HG03159 (cell line): ENCODE data around the gene LZTS2.

Source experiments
- ATAC-seq: cut with Tn5 transposase; IDR thresholded peaks from one replicate; pipeline ENCODE4 v1.9.1; 2021; ENCODE audit warnings: mild to moderate bottlenecking, moderate library complexity; ENCODE audit not compliant: unreplicated experiment

The LZTS2 gene

DNA sequence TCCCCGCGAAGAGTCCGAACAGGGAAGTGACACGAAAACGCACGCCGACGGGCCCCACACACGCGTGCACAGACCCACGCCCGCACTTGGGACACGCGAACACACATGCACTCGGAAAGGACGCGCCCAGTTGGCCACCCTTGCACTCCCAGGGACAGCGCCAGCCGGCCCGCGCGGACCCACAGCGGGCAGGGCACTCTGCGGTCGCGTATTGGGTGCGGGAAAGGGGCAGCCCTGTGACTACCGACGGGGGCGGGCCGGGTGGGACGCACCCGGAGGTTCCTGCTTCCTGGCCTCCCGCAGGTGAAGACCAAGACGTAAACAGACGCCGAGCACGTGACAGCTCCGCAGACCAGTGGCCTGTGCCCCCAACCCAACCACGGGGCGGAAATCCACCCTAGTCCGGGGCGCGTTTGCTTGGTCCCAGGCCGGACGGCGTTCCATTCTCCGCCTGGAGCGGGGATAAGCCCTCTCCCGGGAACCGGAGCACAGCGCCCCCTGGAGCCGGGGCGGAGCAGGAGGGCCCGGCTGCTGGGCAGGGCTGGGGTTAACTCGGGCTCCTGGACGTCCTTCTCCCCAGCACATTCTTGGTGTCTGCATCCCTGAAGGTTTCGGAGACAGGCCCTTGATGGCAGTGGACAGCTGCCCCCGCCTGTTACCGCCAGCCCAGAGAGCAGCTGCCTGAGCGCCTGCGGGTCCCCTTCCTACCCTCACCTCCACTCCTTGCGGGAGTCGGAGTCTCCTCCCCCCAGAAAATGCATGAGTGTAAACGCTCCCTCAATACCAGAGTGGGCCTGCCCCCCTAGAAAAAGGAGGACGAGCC, 2.0 kb upstream of the LZTS2 start:
- peak; percentile 32 for ATAC-seq

GRCh38 chr10:100998183-100998990, 1.2 kb upstream of the LZTS2 start:
- no peak for ATAC-seq

DNA sequence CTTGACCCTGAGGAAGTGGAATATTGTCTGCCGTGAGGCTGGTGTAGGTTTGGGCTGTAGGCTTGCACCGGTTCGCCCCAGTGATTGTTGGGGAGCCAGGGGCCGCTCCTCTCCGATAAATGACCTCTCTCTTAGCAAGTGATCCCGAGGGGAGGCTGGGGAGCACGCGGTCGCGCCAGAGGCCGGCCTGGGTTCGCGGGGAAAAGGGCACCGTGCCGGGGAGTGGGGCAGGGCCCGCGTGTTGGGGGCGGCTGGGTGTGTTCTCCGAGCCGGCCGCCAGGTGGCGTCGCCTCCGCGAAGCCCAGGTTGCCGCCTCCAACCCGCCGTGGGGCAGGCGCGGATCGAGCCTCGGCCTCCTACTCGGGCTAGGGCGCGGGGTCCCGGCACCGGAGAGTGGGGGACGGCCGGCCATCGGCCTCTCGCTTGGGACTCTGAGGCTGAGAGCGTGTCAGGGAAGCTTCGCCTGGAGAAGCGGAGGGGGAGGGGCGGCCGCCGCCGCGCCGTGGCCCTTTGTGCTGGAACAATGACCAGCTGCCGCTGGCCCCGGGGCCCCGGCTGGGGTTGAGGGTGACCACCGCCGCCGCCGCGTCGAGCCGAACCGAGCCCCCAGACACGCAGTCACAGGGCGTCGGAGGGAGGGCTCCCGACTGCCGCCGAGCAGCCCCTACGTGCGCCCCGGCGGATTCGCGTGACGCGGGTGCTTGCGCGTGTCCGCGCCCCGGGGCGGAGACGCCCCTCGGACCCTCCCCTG, 442 bp upstream of the LZTS2 start:
- ATAC-seq: peak; percentile 44

DNA sequence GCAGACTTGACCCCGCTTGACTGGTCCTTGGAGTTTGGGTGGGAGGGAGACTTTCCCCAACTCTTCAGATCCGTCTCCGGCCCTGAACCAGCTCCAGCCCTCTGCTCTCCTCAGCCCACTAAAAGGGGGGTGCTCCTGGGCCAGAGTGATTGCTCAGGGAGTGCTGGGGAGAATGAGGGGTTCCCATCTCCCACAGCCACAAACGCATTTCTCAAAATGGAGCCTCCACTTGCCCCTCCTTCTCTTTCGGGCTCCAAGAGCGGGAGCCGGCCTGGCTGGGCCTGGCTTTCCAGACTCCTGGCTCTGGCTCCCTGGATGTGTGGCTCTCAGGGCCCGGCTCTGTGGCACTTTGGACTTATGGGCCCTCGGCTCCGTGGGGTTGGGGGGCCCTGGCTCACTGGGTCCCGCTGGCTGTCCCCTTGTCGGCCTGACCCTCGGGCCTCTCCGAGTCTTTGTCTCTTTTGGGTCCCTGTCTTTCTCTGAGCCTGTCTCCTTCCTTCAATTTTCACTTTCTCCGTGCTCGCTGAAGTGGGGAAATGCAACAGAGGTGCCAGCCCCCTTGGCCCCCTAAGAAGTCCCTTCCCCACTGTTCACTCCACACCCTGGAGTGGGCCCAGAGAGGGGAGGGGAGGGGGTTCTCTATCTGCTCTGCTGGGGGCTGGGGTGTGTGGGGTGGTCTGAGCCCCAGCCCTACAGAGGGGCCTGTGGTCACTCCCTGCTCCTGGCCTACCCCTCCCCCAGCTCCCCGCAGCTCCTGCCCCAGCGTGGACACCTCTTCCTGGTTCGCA, 713 bp downstream of the LZTS2 start:
- no peak for ATAC-seq

DNA sequence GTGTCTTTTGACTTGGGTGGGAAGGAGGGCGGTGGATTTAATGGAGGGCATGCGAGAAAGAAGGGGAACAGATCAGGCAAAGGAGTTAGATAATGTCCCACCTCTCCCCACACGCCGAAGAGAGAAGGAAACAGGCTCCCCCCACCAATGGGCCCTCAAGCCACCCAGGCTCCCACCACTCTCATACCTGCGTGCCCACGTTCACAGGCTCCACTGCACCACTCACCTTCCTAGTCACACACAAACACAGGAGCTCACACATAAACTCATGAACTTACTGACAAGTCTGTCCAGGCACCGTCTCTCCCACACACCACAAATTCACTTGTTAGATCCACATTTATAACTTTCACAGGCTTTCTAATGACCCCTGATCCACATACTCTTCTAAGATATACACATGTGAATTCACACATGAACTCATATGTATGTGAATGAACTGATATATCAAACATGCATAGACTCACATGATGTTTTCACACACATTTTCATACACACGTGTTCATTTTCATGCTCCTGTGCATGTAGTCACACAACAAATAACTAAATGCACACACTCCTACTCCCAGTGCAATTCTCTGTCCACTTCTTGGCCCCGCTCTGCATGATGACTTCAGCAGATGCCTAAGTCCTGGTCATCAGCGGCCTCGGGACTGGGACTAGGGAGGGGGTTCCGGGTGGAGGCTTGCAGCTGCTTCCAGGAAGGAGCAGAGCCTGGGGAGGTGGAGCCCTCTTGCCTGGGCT, 1.5 kb downstream of the LZTS2 start:
- no peak for ATAC-seq

DNA sequence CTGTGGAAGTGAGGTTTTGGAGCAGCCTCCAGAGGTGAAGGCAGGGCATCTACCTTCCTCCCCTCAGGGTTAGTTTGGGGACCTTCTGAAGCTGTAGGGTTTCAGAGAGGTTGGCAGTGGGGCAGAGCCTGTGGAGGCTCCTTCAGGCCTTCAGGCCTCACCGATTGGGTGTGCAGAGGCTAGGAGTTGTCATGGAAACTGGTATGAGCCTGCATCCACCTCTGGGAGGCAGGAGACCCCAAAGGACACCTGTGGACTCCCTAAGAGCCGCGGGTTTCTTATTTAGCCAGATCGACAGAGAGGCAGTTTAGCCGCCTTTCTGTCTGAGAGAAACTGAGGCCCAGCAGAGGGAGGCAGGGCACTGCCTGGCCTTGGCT, 2.0 kb downstream of the LZTS2 start:
- no peak for ATAC-seq

GRCh38 chr10:101002456-101002855, 2.8 kb downstream of the LZTS2 start:
- ATAC-seq: no peak

DNA sequence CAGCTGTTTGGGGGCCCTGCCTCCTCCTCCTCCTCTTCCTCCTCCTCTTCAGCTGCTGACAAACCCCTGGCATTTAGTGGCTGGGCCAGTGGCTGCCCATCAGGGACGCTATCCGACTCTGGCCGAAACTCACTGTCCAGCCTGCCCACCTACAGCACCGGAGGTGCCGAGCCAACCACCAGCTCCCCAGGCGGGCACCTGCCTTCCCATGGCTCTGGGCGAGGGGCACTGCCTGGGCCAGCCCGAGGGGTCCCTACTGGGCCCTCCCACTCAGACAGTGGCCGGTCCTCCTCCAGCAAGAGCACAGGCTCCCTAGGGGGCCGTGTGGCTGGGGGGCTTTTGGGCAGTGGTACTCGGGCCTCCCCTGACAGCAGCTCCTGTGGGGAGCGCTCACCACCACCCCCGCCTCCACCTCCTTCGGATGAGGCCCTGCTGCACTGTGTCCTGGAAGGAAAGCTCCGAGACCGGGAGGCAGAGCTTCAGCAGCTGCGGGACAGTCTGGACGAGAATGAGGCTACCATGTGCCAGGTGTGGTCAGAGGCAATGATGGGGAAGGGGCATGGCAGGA, 4.1 kb downstream of the LZTS2 start:
- no peak for ATAC-seq

DNA sequence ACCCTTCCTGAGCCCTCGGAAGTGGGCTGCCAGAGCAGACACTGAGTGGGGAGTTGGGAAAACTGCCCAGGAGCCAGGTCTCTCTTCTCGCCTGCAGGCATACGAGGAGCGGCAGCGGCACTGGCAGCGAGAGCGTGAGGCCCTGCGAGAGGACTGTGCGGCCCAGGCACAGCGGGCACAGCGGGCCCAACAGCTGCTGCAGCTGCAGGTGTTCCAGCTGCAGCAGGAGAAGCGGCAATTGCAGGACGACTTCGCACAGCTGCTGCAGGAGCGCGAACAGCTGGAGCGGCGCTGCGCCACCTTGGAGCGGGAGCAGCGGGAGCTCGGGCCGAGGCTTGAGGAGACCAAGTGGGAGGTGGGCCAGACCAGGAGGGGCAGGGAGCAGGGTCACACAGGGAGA, 5.8 kb downstream of the LZTS2 start:
- no peak for ATAC-seq

GRCh38 chr10:101005869-101006567, 6.4 kb downstream of the LZTS2 start:
- ATAC-seq: no peak

DNA sequence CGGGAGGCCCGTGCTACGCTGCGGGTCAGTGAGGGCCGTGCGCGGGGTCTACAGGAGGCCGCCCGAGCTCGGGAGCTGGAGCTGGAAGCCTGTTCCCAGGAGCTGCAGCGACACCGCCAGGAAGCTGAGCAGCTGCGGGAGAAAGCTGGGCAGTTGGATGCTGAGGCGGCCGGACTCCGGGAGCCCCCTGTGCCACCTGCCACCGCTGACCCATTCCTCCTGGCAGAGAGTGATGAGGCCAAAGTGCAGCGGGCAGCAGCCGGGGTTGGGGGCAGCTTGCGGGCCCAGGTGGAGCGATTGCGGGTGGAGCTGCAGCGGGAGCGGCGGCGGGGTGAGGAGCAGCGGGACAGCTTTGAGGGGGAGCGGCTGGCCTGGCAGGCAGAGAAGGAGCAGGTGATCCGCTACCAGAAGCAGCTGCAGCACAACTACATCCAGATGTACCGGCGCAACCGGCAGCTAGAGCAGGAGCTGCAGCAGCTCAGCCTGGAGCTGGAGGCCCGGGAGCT, 7.0 kb downstream of the LZTS2 start:
- ATAC-seq: no peak

DNA sequence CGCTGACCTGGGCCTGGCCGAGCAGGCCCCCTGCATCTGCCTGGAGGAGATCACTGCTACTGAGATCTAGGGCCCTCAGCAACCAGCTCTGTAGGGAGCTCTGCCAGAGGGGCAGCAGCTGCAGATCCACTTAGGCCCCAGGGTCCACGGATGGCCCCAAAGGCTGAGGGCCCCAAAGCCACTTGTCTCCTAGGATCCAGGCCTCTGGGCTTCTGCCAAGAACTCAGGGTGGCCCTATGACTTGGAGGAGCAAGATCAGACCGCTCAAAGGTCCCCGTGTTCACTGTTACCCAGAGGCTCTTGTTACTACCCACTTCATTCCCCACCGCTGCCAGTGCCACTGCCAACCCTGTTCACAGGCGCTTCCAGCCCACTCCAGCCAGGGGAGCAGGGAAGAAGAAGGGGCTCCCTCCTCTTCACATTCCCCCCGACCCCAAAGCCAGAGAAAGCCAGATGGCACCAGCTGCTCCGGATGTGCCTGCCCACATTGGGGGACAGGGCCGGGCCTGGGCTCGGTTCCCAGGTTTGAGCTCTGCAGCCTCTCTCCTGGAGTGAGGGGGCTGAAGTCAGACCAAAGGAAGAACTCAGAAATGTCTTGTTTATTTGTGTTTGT, 7.6 kb downstream of the LZTS2 start:
- ATAC-seq: no peak

GRCh38 chr10:101007915-101008822, 8.6 kb downstream of the LZTS2 start:
- no peak for ATAC-seq

GRCh38 chr10:101008823-101009423, 9.3 kb downstream of the LZTS2 start:
- no peak for ATAC-seq

GRCh38 chr10:101010329-101010728, 10.7 kb downstream of the LZTS2 start:
- ATAC-seq: no peak

DNA sequence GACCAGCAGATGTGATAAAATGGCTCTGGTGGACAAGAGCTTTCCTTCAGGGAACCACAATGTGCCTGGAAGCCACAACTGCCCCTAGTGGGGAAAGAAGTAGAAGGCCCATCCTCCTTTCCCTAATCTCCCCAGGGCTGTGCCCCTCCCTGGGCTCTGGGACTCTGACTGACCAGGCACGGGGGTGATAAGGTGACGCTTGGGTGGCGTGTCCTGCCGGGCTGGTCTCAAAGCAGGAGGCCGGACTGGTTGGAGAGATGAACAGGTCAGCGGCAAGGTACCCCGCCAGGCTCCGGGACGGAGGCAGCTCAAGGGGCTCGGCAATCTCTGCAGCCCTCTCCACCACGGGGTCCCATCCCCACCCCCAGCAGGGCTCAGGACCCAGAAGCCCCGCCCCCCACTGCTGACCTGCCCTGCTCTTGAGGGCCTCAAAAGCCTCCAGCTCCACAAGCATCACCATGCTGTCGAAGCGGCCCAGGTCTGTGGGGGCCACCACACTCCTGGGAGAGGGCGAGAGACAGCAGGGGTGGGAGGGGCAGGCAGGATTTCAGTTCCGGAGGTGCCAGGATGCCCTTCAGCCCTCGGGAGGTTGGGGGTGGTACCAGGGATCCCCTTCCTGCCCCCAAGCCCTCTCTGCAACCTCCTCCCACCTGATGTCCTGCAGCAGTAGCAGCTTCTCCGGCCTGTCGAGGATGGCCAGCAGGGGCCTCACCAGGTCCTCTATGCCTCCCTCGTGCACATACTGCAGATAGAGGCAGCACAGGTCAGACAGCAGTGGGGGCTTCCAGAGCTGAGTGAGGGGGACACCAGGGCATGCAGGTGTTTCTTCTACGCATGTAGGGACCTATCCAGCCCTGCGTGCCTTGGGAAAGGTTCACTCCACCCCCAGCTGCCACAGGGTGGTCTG, 12.2 kb downstream of the LZTS2 start:
- ATAC-seq: no peak
